Activated CD4-positive, alpha-beta T cell treated with anti-CD3 and anti-CD28 coated beads for 24 hours (primary cell): ENCODE measurements around the gene OPCML.

ENCODE experiments used
- DNase-seq, 2 donors: peaks; one replicate each; pipeline ENCODE4 v3.0.0-alpha.2; 2020; ENCODE audit warnings: low read depth in 2 of 2

The OPCML gene

DNA sequence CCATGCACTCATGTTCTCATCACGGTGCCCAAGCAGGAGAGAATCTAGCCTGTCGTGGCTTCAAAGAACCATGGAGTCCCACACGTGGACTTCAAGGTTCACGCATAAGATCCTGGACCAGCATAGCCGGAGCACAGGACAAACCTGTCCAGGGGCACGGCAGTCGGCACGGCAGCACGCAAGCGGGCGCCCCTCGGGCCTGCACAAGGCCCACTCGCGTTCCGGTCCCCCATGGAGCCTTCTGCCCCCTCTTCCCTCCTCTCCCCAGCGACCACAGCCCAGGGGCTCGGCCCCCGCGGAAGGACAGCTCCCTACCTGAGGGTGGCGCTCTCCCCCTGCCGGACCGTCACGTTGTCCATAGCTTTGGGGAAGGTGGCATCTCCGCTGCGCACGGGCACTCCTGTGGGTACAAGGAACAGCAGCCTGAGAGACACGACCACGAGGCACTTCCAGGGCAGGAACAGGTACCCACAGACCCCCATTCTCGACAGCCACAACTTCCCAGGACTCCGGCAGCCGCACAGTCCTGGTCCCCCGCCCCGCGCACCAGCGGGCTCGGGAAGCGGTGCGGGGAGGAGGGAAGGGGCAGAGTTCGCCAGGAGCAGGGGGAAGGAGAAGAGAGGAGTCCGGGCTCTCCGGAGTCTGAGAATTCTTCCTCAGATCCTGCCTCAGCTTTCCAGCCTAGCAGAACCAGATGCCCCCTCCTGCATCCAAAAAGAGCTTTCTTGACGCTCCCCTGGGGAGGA, 589.5 kb downstream of the OPCML start:
- DNase-seq: no peak

DNA sequence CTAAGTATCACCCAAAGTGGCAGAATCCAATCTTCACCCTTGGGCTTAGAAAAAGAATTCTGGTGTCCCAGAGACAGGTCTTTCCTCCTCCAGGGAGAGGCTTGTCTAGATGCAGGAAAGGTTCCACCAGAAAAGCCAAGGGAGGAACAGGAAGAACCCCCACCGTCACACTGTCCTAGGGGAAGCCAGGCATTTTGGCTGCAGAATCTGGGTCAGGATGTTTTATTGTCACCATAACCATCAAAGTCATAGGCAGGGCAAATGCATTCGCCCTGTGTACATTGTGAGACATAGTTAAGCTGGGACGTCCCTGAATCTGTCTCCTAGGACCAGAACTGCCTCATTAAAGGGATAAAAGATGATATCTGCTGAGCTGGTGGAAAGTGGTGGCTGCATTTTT, 590.5 kb downstream of the OPCML start:
- DNase-seq: no peak

DNA sequence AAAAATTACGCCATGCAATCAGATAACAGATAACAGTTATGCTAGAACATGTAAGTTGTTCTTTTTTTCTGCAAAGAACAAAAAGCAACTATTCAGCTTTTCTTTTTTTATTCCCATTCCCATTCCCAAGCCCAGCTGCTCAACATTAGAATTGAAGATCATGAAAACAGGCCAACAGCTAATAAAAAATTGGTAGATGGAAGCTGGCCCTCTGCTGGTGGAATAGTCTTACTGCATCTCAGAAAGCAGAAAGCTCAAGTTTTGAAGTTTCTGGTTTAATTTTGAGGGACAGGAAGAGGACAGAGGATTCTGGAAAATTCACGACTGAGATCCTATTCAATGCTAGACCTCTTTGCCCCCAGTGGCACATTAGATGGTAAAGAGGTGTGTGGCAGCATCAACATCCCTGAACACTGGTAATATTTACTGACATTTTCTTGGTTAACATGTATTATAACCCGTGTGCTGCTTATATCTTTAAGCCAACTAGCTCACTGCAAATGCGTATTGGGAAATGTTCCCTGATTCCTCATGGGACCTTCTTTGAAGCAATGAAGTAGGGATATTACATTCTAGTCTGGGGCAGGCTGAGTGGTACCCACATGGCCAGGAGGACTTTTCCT, 591.2 kb downstream of the OPCML start:
- DNase-seq: no peak

DNA sequence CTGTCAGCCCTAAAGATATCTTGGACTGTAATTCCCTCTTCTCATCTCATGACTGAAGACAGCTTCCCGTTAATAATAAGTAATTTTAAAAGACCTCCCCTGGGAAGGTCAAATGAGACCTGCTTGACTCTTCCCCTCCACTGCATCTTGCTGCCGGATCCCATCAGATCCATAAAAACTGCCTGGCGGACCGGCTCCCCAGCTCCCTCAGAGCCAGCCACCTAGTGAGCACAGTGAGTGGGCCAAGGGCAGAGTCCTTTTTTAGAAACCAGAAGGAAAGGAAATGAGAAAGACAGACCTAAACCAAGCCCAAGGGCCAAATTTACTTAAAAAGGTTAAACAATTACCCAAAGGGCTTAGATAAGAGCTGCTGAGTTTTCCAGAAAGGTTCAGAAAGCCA, 595.3 kb downstream of the OPCML start:
- no peak for DNase-seq

GRCh38 chr11:132935383-132935782, 596.9 kb downstream of the OPCML start:
- no peak for DNase-seq

GRCh38 chr11:132933703-132934102, 598.6 kb downstream of the OPCML start:
- no peak for DNase-seq

- DNase-seq: no peak
Observed at GRCh38 chr11:132925825-132926469, 606.4 kb downstream of the OPCML start.

DNA sequence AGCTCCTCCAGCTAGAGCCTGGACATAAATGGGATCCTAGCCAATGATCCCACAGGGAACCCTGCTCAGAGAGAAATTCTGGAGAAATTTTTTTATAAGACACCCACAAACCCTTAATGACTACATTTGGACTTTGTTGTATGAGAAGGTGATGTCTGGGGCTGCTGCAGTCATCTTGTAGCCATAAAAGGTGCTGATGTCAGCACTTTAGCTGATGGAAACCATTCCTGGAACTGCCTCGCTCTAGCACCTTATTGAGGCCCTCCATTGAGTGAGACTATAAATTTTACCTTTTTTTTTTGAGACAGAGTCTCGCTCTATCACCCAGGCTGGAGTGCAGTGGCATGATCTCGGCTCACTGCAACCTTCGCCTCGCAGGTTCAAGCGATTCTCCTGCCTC, 610.7 kb downstream of the OPCML start:
- no peak for DNase-seq

DNA sequence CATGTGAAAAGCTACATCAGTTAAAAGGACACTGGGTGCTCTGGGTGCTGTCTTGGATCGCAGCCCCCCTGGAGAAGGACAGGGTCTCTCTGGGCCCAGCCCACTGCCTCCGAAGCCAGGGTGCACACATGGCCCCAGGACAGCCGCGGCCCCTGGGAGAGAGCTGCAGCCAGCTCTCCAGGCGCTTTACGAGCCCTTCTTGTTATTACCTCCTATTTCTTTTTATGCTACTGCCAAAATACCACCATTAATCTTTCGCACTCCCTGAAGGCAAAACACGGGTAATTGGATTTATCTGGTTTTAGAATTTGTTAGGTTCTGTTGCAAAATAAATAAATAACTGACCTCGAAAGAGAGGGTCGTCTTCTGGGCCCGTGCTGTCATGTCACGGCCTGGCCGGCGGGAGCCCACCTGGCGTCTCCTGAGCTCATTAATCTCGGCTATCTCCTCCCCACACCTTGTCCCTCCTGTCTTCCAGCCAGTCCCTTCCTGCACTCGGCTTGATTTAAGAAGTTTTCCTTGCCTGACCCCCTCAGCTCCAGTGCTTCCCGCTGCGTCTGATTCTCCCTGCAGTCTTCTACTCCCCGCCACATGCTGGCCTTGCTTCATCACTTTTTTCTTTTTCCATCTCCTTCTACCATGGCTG, 611.7 kb downstream of the OPCML start:
- no peak for DNase-seq

DNA sequence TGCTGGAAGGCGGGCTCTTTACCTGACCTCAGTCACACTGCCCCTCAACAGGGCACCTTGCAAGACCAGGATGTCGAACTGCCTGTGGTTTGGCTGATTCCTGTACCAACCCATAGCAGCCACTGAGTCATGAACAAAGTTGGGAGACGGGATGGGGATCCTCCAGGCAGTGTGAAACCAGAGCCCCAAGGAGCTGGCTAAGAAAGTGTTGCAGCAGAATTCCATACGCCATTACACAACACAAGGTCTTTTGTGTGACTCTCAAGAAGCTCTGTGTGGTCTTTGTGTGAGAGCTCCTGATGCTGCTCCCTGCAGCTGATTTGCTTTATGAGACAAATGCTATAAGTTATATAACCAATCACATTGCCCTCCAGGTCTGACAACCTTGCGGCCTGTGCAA, 617.7 kb downstream of the OPCML start:
- DNase-seq: no peak

DNA sequence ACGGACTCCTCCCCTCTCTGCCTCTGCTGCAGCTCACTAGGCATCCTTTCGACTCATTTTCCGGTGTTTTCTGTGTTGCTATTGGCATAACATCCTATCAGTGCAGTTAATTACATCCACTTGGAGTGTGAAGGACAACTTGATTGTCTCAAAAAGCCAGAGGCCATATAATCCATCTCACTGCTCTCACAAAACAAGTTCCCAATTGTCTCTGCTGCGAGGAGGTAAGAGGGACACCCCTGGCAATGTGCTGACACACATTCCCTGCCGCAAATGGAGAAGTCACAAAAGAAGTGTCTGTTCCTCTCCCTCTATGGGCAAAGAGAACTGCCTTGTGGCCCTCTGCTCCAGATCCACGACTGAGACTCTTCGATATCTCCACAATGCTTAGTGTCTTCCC, 618.4 kb downstream of the OPCML start:
- DNase-seq: no peak

GRCh38 chr11:132913295-132913694, 619.0 kb downstream of the OPCML start:
- no peak for DNase-seq

- DNase-seq: no peak
Observed at GRCh38 chr11:132911186-132911585, 621.1 kb downstream of the OPCML start.

DNA sequence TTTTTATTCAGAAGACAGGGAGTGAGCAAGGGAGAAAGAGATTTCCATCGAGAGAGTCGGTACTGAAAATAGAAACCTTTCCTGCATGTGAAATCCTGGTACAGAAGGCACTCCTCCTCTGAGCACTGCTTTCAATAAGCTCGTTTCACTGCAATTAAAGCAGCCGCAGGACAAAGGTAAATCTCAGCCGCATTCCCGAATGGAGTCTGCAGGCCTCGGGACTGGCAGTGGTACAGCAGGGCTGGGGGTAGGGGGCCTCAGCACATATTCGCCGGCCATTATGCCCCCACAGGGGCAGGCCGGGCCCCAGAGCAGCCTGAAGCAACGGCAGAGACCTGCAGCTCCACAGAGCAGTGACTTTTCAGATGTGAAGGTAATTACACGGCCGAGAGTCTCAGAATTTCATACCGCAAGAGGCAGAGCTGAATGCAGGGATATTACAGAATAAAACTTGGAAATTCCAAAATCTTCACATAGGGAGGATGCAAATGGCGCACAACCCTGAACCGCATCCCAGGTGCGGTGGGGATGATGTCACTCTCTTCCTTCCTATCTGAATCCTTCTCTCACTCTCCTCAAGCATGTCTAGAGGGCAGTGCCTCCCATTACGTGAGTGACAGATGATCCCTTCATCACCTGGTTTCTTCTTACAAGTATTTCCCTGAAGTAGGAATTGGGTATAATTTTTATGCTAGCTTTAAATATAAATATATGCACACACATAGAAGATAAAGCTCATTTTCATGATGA, 622.1 kb downstream of the OPCML start:
- no peak for DNase-seq

DNA sequence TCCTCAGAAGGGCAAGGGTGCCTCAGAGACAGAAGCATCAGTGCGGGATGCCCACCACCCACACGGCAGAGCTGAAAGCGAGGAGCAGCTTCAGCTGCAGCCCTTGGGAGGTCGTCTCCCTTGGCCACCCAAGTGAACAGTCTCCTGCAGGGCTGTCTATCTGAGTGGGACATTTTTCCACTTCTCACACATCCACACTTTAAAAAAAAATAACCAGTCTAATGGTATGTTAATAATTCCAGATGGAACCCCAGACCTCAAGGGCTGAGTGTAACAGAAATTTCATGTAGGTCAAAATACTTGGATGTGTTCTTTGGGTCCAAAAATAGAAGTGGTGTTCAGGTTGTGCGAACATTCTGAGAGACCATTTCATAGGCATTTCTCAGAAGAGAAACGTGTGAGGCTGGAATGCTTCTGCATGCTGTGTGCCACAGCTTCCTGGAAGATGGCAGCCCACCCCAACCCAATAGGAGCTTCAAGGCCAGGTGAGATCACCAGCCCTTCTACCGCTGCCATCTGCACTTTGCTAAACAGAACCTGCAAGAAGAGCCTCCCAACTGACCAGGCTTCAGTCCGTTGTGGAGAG, 623.2 kb downstream of the OPCML start:
- no peak for DNase-seq

DNA sequence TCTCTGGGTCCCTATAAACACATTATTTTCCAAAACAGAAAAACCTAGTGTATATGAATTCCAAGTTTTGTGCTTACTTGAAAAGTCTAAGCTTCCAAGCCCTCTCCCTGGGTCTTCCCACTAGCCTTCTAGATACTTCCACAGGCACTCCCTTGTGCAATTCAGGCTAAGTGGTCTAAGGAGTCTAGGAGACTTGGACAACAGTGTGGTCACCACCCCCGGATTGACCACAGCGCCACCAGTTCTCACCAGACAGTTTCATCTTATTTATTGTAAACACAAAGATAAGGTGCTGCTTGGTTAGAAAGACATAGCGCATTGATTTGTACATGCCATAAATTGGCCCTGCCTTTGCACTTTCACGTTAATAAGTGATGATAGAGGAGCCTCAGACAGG, 623.9 kb downstream of the OPCML start:
- no peak for DNase-seq

DNA sequence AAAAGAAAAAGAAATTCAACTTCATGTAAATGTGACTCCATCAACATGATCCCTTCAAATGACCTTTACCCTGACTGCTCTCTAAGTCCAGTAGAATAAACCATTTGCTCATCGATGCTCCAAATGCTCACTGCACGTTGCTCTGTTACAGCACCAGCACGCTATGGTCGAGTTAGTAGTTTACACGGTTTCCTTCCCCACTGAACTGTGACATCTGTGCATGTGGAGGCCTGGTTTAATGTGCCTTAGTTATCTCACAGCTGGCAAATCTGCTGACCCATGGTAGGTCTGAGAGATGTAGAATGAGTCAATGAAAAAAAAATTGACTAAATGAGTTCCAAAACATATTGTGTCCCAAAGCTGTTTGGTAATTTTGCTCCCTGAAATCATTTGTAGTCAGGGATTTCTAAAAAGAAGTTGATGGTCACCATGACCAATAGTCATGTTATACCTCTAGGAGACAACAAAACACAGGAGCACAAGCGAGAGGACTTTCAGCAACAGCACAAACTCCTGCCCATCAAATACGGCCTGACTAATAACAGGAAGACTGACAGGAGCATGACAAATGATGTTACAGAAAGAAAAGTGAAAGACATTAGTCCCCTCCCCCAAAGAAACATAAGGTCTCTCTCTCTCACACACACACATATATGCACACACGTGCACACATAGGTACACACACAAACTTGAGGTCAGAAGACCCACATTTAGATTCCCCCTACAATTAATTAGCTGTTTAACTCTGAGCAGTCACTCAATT, 624.5 kb downstream of the OPCML start:
- no peak for DNase-seq

- DNase-seq: no peak
Observed at GRCh38 chr11:132904607-132905006, 627.7 kb downstream of the OPCML start.

- no peak for DNase-seq
Observed at GRCh38 chr11:132904091-132904490, 628.2 kb downstream of the OPCML start.

DNA sequence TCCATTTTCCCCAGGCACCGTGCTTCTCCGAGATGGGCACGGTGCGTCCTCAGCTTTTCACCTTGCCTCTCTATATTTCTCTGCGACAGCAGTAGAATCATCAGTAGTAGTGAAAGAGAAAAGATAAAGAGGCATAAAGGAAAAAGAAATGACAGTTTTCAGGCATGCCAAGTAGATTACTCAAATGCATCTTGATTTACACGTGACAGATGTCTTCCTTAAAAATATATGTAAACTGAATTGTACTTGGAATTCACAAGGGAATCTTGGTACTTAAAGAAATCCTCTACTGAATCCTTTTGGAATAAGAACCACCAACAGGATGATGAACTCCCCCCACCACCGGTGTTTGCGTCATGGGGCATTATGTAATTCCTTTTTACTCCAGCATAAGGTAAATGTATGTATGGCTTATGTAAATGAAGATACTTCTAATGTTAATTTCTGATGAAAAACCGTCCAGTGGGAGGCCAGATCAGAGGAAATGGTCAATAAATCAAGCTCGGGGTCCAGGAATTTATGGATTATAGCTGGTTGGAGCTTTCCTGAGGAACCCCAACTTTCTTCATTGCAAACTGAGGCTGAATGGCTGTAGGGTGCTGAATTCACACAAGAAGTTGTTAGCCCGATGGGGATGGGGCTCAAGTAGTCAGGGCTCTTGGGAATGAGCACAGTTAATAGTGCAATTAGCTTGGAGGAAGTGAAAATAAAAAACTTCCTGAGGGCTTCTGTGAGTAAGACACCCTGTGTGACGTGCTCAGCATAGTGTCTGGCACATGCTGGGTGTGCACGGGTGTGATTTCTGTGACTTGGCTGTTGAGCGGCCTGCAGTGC, 630.4 kb downstream of the OPCML start:
- no peak for DNase-seq
